HG02840 (cell line): ENCODE results near the gene SNAP47.

Experiments
- ATAC-seq: cut with Tn5 transposase; IDR thresholded peaks from one replicate; pipeline ENCODE4 v1.9.1; 2021; ENCODE audit warnings: mild to moderate bottlenecking, moderate library complexity, moderate number of reproducible peaks; ENCODE audit not compliant: unreplicated experiment, low FRiP score

The SNAP47 gene

DNA sequence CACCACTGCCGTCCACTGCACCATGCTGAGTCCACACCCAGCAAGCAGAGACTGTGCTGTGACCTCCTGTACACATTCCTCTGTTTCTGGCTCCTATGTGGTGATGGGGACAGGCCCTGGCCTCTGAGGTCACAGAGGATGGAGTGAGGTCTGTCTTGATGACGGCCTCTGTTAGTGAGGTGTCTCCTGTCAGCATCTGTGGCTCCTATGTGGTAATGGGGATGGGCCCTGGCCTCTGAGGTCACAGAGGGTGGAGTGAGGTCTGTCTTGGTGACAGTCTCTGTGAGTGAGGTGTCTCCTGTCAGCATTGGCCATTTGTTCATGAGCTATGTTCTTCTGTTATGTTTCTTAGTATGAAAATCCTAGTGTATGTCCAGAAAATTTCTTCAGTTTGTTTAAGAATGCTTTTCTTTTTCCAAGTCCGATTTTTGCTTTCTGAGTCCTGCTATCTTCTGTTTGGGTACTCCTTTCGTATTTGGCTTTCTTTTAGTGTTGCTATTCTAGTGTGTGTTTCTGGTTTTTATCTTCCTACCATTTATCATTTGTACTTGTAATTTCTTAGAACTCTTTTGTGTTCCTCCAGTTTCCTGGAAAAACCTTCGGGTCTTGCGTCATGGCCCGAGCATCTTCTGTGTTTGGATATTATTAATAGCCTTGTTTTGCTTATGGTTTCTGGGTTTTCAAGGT lies 13.4 kb downstream of the SNAP47 start:
- ATAC-seq: no peak

DNA sequence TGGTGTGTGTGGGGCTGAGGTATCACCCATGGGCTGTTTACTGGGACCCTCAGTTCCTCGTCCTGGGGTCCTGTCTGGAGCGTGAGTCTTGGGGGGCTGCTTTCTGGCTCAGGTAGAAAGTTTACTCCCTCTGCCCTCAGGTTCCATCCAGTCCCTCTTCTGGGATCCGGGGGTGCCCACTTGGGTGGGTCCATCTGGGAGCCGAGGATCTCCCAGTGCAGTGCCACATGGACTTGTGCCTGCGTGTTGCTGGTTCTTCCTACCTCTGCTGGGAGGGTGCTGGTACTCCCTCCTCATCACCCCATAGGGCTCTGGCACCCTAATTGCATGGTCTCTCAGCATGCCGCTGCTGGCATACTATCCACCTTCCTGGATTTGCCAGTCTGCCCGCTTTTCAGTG lies 14.0 kb downstream of the SNAP47 start:
- ATAC-seq: no peak

DNA sequence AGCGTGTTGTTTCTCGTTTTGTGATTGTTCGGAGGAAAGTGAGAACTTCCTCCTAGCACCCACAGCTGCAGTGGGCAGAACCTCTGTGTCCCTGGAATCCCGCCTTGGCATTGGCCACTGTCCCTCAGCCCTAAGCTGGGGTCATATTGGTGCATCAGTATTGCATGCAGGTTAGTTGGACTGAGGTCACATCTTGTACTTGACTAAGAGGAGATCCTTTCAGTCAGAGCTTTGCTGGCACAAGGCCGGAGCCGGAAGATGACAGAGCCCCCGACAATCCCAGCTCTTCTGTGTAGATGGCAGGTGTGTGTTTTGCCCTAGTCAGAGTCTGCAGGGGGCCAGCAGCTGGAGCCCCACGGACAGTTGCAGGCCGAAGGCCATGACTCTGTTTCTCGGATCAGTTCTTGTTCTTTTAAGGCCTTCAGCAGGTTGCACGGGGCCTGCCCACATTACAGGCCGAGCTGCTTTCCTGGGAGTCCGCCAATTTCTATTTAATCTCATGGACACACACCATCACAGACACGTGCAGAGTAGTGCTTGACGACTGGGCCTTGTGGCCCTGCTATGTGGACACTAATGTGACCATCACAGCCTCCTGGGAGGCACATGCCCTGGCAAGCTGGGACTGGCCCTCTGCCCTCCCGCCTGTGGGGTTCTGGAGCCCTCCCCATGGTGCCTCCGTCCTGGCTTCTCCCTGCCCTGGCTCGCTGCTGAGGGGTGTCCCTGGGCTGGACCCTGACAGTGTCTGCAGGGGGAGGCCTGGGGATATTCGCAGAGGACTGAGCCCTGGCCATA lies 14.9 kb downstream of the SNAP47 start:
- no peak for ATAC-seq

DNA sequence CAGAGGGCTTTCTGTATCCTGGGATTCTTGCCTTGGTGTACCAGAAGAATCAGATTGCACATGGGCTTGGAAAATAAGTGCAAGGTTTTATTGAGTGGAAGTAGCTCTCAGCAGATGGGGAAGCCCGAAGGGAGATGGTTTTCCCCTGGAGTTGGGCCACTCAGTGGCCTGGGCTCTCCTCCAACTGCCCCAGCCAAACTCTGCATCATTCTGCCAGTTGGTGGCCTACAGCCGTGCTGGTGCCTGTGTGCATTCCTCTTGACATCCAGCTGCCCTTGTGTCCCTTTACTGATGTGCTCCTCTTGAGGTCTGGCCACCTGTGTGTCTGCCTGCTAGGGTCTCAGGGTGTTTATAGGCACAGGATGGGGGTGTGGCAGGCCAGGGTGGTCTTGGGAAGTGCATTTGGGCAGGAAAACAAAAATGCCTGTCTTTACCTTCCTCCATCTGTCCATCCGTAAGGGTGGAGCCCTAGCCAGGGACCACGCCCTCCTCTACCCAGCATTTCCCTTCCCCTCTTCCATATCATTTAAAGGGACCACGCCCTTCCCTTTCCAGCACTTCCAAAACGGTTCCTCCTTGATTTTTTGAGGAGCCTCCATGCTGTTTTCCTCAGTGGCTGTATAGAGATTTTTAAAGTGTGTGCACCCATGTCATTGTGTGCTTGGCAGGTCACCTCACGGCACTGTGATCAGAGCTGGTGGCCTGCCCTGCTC lies 18.9 kb downstream of the SNAP47 start:
- ATAC-seq: no peak

DNA sequence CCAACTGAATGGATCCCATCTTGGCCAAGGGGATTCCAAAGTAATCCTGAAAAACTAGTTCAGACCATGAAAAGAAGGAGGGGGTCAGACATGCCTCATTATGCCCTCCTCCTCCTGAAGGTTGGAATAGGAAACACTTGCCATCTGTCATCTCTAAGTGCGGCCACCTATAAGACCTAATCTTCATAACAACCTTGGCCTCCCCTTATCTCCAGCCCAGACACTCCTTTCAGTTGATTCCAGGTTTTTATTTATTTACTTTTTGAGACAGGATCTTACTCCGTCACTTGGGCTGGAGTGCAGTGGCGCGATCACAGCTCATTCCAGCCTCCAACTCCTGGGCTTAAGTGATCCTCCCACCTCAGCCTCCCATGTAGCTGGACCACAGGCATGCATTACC lies 19.7 kb downstream of the SNAP47 start:
- no peak for ATAC-seq

DNA sequence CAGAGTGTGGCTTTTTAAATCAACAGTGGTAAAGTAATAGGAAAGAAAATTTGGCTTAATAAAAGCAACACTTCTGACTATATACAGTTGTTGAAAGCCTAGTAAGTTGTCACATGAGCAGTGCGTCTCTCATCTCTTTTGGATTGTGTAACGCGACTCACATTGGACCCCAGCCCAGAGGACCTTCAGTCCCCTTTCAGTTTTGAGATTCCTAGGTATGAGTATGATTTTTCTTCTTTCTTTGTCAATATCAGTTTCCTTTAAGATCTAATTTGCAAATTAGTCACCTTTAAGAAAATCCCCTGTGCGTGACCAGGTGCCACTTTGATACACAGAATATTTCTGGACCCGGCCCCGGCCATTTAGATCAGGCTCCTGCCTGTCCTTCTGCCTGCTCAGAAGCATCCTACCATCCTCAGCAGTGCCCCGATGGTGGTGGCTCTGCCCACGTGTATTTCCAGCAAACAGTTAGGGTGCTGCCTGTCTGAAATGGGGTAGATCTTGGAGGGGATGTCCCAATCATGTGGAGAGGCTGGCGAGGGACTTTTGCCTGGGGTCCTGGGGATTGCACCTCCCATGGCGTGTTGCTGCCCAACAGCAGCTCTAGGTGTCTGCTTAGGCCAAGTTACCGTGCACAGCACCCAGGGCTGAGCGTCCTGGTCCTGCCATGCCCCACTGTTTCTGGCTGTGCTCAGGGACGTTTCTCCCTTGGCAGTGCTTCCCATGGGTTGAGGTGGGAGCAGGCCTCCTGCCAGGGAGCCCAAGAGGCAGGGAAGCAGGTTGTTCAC lies 21.1 kb downstream of the SNAP47 start:
- no peak for ATAC-seq

DNA sequence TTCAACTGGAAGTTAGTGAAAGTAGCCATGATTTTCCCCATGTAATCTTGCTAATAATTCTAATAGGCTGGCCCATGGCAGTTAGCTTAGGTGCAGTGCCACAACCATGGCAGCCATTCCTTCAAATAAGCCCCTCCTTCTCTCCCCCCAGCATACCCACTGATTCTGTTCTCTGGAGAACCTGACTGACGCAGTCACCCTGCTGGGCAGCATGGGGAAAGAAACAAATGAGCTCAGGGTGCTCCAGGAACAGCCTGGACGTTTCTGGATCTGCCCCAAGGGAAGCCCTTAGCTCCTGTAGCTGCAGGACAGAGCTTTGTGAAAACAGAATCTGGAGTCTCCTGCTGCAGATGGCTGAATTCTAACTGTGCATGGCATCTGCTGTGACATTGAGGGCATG lies 22.5 kb downstream of the SNAP47 start:
- ATAC-seq: no peak

DNA sequence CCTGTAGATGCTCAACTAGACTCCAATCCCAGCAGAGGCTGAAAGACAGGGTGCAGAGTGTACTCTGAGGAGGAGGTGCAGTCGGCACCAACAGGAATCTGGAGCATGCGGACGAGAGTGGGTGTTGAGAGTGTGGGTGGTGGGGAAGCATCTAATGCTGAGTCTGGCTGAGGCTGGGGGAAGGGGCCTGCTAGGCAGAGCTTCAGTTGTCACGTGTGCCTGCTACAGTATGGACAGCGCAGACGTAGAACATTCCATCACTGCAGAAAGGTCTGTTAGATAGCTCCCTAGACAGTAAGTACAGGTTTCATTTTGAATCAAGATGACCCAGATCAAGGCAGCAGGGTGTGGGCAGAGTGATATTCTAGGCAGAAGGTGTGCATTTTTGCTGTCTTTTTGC lies 23.1 kb downstream of the SNAP47 start:
- ATAC-seq: no peak

DNA sequence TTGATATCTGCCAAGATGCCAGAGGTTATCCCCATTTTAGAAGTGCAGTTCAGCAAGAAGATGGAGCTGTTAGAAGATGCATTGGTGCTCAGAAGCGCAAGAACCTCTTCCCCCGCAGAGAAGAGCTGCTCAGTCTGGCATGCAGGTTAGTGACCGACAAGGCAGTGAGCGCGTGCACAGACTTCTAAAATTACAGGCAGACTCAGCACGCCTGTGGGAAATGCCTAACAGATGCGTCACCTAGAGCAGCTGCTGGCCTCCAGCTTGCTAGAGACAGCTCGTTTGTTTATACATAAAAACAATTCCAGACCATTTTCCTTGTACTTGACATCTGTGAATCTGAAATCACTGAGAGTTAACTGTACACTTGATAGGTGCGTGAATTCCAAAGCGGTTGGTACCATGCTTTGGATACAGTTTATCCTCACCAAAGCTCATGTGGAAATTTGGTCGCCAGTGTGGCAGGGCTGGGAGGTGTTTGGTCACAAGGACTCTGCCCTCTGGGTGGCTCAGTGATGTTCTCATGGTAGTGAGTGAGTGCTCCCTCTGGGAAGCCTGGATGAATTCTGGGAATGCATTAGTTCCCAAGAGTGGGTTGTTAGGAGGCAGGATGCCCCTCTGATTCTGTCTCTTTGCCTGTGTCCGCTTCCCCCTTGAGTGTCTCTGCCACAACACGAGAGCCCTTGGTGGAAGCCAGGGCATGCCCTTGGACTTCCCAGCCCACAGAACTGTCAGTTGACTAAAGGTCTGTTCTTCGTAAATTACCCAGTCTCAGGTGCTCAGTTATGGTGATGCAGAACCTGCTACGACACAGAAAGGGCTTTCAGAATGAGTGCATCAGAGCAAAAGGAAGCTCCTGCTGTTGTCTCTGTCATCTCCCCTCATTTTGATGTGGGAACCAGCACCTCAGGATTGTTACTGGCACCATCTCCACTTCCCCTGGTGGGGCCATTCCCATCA lies 24.4 kb downstream of the SNAP47 start:
- no peak for ATAC-seq

DNA sequence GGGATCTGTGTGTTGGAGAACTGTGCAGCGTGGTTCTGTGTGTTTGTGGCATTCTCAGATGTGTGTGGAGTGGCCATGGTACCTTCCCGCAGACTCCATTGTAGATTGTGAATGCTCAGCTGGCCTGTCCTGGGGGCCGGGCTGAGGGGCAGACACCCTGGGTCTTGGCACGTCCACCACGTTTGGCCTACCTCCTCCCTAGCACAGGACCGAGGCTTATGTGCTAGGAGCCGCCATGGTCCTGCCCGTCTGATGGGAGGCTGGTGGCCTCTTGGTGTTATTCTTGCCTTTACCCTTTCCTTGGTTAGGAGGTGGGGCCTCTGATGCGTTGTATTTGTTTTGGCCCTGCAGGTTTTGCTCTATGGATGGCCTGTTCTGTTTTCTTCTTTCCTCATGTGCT lies 25.1 kb downstream of the SNAP47 start:
- no peak for ATAC-seq

DNA sequence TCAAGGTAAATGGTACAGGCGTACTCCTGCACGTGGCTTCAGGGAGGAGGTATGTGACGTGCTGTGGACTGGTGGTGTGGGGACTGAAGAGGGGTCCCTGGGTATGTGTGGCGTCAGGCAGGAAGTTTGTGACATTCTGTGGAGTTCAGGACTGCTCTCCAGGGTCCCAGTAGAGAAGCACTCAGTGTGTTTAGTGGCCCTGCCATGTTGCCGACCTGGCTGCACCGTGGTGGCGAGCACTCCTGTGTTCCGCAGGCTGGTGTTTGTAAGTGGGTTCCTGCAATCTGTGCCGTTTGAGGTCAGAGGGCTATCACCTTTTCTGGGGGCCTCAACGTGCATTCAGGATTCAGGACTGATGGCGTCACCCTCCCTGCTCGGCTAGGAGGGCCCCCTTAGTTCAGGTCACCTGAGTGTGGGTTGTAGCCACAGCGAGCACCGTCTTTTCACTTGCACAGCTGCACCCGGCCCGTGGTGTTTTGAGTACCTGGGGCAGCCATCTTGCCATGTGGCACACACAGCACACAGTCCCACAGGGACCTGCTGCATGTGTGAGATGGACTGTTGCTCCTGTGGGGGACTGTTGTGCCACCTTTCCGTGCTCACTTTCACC lies 26.5 kb downstream of the SNAP47 start:
- no peak for ATAC-seq

DNA sequence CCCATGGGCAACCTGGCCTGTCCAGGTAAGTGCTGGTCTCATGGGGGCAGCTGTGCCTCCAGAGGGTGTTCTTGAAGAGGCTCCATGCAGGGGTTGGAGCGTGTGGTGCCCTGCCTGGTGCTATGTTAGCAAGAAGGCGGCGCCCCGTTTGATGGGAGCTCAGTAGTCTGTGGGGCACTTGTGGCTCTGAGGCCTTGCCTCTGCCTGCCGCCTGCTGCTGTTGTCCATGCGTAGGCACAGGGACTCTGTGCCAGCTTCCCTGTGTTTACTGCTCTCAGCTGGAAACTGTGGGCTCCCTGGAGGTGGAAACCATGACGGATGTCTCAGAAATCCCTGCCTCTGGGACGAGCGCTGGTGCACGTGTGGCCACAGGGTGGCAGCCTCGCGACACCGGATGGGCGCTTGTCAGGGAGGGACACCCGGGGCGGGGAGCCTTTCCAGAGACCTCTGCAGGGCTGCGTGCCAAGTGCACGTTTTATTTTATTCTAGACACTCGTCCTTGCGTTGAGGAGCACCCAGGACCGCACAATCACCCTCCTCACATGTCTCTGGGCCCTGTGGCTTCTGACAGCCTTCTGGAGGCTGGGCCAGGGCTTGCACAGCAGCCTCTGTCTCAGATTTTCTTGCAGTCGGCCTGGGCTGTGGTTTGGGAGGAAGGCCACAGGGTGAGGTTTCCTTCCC lies 27.1 kb downstream of the SNAP47 start:
- ATAC-seq: peak; percentile 59

DNA sequence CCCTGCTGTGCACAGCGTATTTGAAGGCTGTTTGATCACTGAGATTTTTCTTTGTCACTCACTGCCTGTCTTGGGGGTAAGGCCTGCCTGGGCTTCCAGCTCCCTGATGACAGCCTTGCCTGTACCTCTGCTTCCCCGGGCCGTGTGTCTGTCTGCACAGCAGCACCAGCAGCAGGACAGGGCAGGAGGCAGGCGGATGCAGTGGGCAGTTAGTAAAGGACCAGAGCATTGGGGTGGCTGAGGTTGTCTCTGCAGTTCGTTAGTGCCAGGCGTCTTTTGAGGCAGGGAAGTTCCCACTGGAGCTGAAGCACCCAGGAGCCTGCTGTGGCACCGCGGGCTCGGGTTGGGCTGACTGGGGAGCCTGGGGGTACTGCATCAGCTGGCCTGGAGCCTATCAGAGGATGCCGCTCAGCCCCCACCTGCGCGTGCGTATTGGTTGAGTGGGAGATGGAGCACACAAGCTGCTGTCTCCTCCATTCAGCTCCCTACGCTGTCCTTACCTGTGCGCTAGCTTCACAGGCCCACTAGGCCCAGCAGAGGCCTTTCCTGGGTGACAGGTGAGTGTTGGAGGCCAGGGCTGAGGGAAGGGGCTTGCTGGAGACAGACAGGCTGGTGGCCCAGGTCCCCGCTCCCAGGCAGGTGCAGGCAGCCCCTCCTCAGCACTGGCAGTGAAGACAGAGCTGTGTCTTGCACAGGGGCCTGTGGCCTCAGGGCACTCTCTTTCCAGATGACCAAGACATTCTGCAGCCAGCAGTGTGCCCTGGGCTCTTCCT lies 28.2 kb downstream of the SNAP47 start:
- no peak for ATAC-seq

DNA sequence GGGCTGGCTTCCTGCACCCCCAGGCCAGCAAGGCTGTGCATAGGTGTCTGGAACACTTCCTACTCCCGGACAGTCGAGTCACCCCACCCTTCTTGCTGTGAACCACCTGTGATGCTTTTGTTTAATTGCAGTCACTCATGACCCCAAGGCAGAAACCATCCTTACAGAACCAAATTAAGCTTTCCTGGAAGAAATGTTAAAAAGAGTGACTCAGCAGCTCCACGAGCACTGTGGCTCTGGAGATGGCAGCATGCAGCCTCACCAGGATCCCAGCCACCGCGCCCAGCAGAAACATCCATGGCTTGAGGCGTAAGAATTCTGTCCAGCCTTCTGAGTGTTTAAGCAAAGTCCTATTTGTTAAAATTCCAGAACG lies 28.8 kb downstream of the SNAP47 start:
- ATAC-seq: no peak

DNA sequence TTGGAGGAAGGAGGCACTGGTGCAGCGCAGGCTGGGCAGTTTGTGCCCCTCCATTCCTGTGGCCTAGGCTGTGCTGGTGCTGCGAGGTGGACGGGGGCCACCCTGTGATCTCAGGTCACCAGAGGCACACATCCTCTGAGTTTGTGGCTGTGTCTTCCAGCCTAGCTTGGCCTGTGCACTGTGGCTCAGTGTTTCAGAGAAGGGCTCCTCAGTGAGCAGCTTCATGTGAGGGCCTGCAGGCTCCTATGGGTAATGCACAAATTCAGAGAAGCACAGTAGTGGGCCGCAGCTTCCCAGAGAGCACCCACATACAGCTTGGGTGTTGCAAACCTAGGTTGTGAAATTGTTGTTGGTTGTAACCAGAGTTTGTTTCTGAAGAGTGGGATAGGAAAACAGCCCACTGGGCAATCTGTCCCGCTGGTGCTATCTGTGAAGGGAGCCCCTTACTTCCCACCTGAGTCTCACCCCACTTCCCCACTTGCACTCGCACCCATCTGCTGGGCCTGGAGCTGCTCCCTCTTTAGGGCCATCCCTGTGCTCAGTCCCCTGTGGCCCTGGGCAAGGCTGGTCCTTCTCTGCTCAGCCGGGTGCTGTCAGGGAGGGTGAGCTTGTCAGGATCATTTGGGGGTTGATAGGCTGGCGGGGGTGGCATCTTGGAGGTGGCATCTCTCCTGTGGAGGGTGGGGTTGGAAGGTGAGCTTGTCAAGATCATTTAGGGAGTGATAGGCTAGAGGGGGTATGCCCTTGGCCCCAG lies 30.2 kb downstream of the SNAP47 start:
- no peak for ATAC-seq

DNA sequence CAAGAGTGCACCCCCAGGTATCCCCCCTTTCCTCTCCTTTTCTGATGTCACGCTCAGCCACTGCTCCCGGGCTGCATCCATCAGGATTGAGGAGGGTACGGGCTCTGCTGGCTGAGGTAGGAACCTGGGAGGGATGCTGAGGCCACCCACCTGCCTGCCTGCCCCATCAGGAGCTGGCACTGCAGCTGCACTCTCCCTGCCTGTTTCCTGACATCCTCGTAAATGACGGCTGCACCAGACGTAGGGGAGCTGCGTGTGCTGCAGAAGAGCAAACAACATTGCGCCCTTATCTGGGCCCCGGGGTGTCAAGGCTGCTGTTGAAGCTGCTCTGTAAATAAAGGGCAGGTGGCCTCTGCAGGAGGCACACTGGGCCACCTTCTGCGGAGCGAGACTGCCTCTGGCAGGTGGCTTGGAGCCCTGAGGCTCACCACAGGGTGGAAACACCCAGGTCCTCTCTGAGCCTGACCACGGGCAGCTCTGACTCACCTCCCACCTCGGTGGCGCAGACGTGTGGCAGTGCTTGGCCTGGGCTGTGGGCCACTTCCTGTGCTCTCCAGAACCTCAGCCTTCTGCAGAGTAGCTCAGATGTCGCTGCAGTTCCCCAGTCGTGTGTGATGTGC lies 30.9 kb downstream of the SNAP47 start:
- ATAC-seq: no peak
